ENCODE results near the gene COL28A1.
"Not testable (repeated sequence)": the region's sequence is repeated elsewhere in the genome, so short reads cannot be mapped to it uniquely, and the experiment has no call there.

Gene COL28A1

DNA sequence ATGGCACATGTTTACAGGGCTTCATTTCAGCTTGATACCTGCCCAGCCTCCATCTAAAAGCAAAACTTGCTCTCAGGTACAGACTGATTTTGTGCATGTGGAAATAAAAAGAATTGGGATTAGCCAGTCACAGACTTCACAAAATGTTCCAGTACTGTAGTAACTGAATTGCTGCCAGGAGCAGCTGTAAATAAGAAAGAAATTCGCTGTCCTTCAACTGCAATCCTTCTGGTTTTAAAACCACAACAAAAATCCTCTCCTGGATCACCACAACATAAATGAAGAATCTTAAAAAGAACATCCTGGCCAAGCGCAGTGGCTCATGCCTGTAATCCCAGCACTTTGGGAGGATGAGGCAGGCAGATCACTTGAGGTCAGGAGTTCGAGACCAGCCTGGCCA lies 27.1 kb upstream of the COL28A1 start:
- Histone ChIP-seq H3K36me3 (ENCODE audit: insufficient read depth, insufficient read length, low read length) (no peaks in the 10 kb centered on the region), H3K9ac (ENCODE audit: insufficient read length, low read depth) (no peak overlapping the region), H3K9me3 (ENCODE audit: insufficient read depth, low read length) (peaks cover 9% of the 10 kb centered on the region), H3K4me1 (ENCODE audit: insufficient read depth, insufficient read length) (no peaks in the 10 kb centered on the region), H3K27me3 (ENCODE audit: insufficient read depth, insufficient read length) (no peaks in the 10 kb centered on the region), H3K4me3 (ENCODE audit: insufficient read length, low read depth) (no peak overlapping the region)
- TF ChIP-seq YY1 (IDR thresholded peaks at IDR 0.05; ENCODE audit: insufficient read depth, insufficient read length) (no peak), SUZ12 (IDR thresholded peaks at IDR 0.05; ENCODE audit: extremely low read depth, insufficient read depth, insufficient read length) (no peak), ZNF274 (IDR thresholded peaks at IDR 0.05; ENCODE audit: low read depth, low read length) (no peak)
- no peak for DNase-seq (ENCODE audit: low read depth, low spot score)

DNA sequence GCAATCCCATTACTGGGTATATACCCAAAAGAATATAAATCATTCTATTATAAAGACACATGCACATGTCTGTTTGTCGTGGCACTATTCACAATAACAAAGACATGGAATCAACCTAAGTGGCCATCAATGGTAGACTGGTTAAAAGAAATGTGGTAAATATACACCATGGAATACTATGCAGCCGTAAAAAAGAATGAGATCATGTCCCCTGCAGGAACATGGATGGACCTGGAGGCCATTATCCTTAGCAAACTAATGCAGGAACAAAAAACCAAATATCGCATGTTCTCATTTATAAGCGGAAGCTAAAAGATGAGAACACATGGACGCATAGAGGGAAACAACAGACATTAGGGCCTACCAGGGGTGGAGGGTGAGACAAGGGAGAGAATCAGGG lies 25.9 kb upstream of the COL28A1 start:
- not testable (repeated sequence) for H3K4me1 ChIP-seq (ENCODE audit: insufficient read depth, insufficient read length); H3K36me3 ChIP-seq (ENCODE audit: insufficient read depth, insufficient read length, low read length); H3K9ac ChIP-seq (ENCODE audit: insufficient read length, low read depth); H3K4me3 ChIP-seq (ENCODE audit: insufficient read length, low read depth); DNase-seq (ENCODE audit: low read depth, low spot score); H3K9me3 ChIP-seq (ENCODE audit: insufficient read depth, low read length); H3K27me3 ChIP-seq (ENCODE audit: insufficient read depth, insufficient read length)

DNA sequence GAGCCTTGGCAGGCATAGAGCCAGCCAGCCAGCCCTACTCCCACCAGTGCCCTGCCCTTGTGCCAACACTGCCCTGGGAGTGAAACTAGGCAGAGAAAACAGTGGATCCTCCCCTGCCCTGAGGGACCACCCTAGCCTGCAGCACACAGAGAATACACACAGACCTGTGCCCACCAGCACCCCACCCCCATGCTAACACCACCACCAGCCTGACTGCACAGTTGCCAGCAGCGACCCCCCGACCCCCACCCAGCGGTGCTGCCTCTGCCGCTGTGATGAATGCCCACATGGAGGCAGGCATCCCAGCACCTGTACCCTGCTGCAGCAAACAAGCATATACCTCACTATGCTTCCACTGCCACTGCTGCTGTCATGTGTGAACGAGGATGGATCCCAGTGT lies 21.6 kb upstream of the COL28A1 start:
- no peaks in the 10 kb centered on the region for H3K27me3 ChIP-seq (ENCODE audit: insufficient read depth, insufficient read length)
- no peak overlapping the region for H3K9ac ChIP-seq (ENCODE audit: insufficient read length, low read depth)
- H3K36me3 ChIP-seq (ENCODE audit: insufficient read depth, insufficient read length, low read length), result no peaks in the 10 kb centered on the region
- DNase-seq (ENCODE audit: low read depth, low spot score), result no peak
- peaks cover 2% of the 10 kb centered on the region for H3K4me1 ChIP-seq (ENCODE audit: insufficient read depth, insufficient read length)
- TF ChIP-seq YY1 (IDR thresholded peaks at IDR 0.05; ENCODE audit: insufficient read depth, insufficient read length) (no peak), ZNF274 (IDR thresholded peaks at IDR 0.05; ENCODE audit: low read depth, low read length) (no peak), SUZ12 (IDR thresholded peaks at IDR 0.05; ENCODE audit: extremely low read depth, insufficient read depth, insufficient read length) (no peak)
- peaks cover 9% of the 10 kb centered on the region for H3K9me3 ChIP-seq (ENCODE audit: insufficient read depth, low read length)
- no peak overlapping the region for H3K4me3 ChIP-seq (ENCODE audit: insufficient read length, low read depth)

DNA sequence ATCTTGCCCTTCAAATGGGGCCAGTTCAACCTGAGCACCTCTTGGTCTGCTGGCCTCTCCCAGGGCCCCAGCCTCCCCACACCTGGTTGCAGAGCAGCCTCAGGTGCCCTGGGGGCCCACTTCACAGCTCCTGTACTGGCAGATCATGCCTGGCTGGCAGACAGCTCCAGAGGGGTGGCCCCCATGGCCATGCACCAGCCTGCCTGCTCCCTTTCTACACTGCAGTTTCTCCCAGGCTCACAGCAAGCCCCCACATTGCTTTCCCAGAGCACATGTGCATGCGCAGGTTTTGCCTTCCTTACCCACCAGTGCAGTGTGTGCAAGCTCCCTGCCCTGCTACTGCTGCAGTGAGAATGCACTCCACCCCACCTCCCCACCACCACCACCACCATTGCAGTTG lies 21.2 kb upstream of the COL28A1 start:
- Histone ChIP-seq H3K4me3 (ENCODE audit: insufficient read length, low read depth) (no peak overlapping the region), H3K9ac (ENCODE audit: insufficient read length, low read depth) (no peak overlapping the region)

DNA sequence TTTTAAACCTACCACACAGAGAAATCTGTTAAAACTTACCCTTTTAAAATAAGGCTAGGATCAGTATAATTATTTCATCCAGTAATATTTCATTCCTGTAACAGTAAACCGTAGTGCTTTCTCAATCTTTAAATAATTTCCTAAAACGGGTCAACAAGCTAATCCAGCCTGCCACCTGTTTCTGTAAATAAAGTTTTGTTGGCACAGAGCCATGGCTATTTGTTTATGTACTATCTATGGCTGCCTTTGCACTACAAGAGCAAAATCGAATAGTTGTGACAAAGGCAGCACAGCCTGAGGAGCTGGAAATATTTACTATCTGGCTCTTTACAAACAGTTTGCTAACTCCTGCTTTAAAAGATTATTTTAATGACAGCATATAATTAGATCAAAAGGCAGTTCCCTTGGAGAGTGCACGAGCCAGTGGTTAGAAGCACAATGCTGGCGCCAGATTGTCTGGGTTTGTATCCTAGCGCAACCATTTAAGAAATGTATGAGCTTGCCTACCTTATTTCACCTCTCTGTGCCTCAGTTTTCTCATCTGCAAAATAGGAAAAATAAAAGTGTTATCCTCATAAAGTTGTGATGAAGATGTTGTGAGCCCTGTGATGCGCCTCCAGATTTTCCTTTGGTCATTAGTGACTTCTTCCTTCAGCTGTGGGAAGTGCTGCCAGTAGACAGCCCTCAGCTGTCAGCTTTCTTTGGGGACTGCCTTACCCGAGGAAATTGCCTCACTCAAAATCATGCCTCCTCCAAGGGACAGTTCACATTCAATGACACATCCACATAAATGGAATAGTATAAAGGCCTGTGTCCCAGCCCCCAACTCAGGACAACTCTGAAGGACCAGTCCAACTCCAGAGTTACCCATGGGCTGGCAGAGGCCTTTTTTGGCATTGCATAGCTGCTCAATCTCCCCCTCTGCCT lies 19.2 kb upstream of the COL28A1 start:
- no peaks in the 10 kb centered on the region for H3K36me3 ChIP-seq (ENCODE audit: insufficient read depth, insufficient read length, low read length)
- no peak overlapping the region for H3K4me3 ChIP-seq (ENCODE audit: insufficient read length, low read depth)
- H3K4me1 ChIP-seq (ENCODE audit: insufficient read depth, insufficient read length), result peaks cover 2% of the 10 kb centered on the region
- H3K27me3 ChIP-seq (ENCODE audit: insufficient read depth, insufficient read length), result no peaks in the 10 kb centered on the region
- no peak for TF ChIP-seq YY1 (IDR thresholded peaks at IDR 0.05; ENCODE audit: insufficient read depth, insufficient read length)
- TF ChIP-seq ZNF274 (IDR thresholded peaks at IDR 0.05; ENCODE audit: low read depth, low read length), result no peak
- TF ChIP-seq SUZ12 (IDR thresholded peaks at IDR 0.05; ENCODE audit: extremely low read depth, insufficient read depth, insufficient read length), result no peak
- DNase-seq (ENCODE audit: low read depth, low spot score), result no peak
- H3K9ac ChIP-seq (ENCODE audit: insufficient read length, low read depth), result no peak overlapping the region
- H3K9me3 ChIP-seq (ENCODE audit: insufficient read depth, low read length), result peaks cover 9% of the 10 kb centered on the region

More for the DNA sequence above, 21.2 kb upstream of the COL28A1 start:
- Histone ChIP-seq H3K36me3 (ENCODE audit: insufficient read depth, insufficient read length, low read length) (no peaks in the 10 kb centered on the region), H3K9me3 (ENCODE audit: insufficient read depth, low read length) (peaks cover 9% of the 10 kb centered on the region), H3K4me1 (ENCODE audit: insufficient read depth, insufficient read length) (peaks cover 2% of the 10 kb centered on the region), H3K27me3 (ENCODE audit: insufficient read depth, insufficient read length) (no peaks in the 10 kb centered on the region)
- TF ChIP-seq SUZ12 (IDR thresholded peaks at IDR 0.05; ENCODE audit: extremely low read depth, insufficient read depth, insufficient read length) (no peak), ZNF274 (IDR thresholded peaks at IDR 0.05; ENCODE audit: low read depth, low read length) (no peak), YY1 (IDR thresholded peaks at IDR 0.05; ENCODE audit: insufficient read depth, insufficient read length) (no peak)
- no peak for DNase-seq (ENCODE audit: low read depth, low spot score)

DNA sequence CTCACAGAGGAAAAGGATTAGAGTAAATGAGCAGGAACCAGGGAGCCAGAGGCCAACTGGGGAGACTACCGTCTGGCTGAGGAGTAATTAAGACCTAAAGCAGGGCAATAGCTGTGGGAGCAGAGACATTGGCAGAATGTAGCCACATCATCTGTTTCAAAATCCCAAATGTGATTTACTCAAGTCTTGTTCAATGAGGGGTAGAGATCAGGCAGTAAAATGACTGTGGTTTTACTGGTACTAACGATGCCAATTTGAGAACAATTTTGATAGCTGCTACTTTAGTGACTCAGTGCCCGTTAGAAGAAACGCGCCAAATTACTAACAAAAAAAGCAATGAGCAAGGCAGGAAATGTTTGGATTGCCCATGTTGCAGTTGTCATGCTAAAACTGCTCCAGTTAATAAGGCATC lies 18.4 kb upstream of the COL28A1 start:
- Histone ChIP-seq H3K4me3 (ENCODE audit: insufficient read length, low read depth) (no peak overlapping the region), H3K27me3 (ENCODE audit: insufficient read depth, insufficient read length) (no peaks in the 10 kb centered on the region)
- no peak for DNase-seq (ENCODE audit: low read depth, low spot score)

DNA sequence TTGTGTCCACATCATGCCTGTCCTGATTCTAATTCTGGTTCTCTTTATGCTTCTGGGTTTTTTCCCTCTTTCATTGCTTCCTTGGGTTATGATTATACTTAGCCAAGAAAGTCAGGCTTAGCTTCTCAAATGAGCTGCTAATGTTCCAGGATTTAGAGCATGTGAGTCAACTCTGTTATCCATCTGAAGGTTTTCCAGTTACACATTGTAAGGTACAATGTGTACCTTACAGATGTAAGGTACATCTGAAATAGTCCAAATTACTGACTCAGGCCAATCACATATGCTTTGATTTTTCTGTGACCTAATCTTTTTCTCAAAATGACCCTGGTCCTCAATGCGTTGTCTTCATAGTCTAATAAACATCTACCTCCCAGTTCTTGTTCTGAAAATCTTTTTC lies 17.7 kb upstream of the COL28A1 start:
- Histone ChIP-seq H3K4me3 (ENCODE audit: insufficient read length, low read depth) (no peak overlapping the region), H3K27me3 (ENCODE audit: insufficient read depth, insufficient read length) (no peaks in the 10 kb centered on the region), H3K4me1 (ENCODE audit: insufficient read depth, insufficient read length) (peaks cover 2% of the 10 kb centered on the region), H3K9ac (ENCODE audit: insufficient read length, low read depth) (no peak overlapping the region), H3K36me3 (ENCODE audit: insufficient read depth, insufficient read length, low read length) (no peaks in the 10 kb centered on the region), H3K9me3 (ENCODE audit: insufficient read depth, low read length) (no peaks in the 10 kb centered on the region)
- DNase-seq (ENCODE audit: low read depth, low spot score), result no peak
- no peak for TF ChIP-seq YY1 (IDR thresholded peaks at IDR 0.05; ENCODE audit: insufficient read depth, insufficient read length)
- no peak for TF ChIP-seq SUZ12 (IDR thresholded peaks at IDR 0.05; ENCODE audit: extremely low read depth, insufficient read depth, insufficient read length)
- no peak for TF ChIP-seq ZNF274 (IDR thresholded peaks at IDR 0.05; ENCODE audit: low read depth, low read length)

More for the DNA sequence above, 18.4 kb upstream of the COL28A1 start:
- no peak for TF ChIP-seq ZNF274 (IDR thresholded peaks at IDR 0.05; ENCODE audit: low read depth, low read length)
- TF ChIP-seq YY1 (IDR thresholded peaks at IDR 0.05; ENCODE audit: insufficient read depth, insufficient read length), result no peak
- TF ChIP-seq SUZ12 (IDR thresholded peaks at IDR 0.05; ENCODE audit: extremely low read depth, insufficient read depth, insufficient read length), result no peak
- no peaks in the 10 kb centered on the region for H3K9me3 ChIP-seq (ENCODE audit: insufficient read depth, low read length)
- H3K36me3 ChIP-seq (ENCODE audit: insufficient read depth, insufficient read length, low read length), result no peaks in the 10 kb centered on the region
- H3K4me1 ChIP-seq (ENCODE audit: insufficient read depth, insufficient read length), result peaks cover 2% of the 10 kb centered on the region
- no peak overlapping the region for H3K9ac ChIP-seq (ENCODE audit: insufficient read length, low read depth)

Data from NT2/D1 (cell line).